Measurements from ENCODE around the gene BSX. TPM values are rescaled to one million over a fixed set of nuclear protein-coding genes. Genes with fewer than 3 reads are reported as not detected.

The BSX gene
- total and polyA plus RNA-seq, 4 donors: not detected

- no peak for TF ChIP-seq CTCF (IDR thresholded peaks at IDR 0.05; ENCODE audit: control extremely low read depth, extremely low read depth)
- Histone ChIP-seq H3K4me3 (no peak overlapping the region), H3K27me3 (ENCODE audit: control insufficient read depth in 3 of 3, insufficient read depth in 3 of 3, low read length in 2 of 3) (peaks cover 6 to 90% (median 78%) of the 10 kb centered on the region in 3 donors), H3K27ac (ENCODE audit: low read depth in 1 of 2, low read length in 1 of 2) (no peak overlapping the region), H3K9ac (ENCODE audit: insufficient read depth in 1 of 2, low read length in 2 of 2) (no peak overlapping the region), H3K36me3 (ENCODE audit: control insufficient read depth in 4 of 4, insufficient read depth in 4 of 4, low read length in 4 of 4) (no peaks in the 10 kb centered on the region), H3K4me1 (ENCODE audit: control insufficient read depth in 5 of 5, insufficient read depth in 5 of 5, low read length in 5 of 5) (peaks cover 0 to 13% (median 3%) of the 10 kb centered on the region in 5 donors), H3K9me3 (ENCODE audit: control insufficient read depth in 4 of 4, insufficient read depth in 3 of 4, low read length in 3 of 4) (peaks cover 0 to 9% (median 0%) of the 10 kb centered on the region in 4 donors)
- no peak for DNase-seq
- ATAC-seq (ENCODE audit: insufficient read depth, low FRiP score): no peak
- WGBS, 2 donors: 11 to 13% methylated on average over 21 of the region's 21 CpGs
Measured at GRCh38 chr11:122976061-122976733, 5.4 kb downstream of the BSX start.

GRCh38 chr11:122963961-122964360, 17.7 kb downstream of the BSX start:
- WGBS, 2 donors: 82 to 86% methylated on average over 4 of the region's 4 CpGs

GRCh38 chr11:122954455-122954854, 27.2 kb downstream of the BSX start:
- WGBS, 2 donors: 89 to 95% methylated on average over 4 of the region's 4 CpGs
- H3K27me3 ChIP-seq (ENCODE audit: control insufficient read depth in 3 of 3, insufficient read depth in 3 of 3, low read length in 2 of 3): no peaks in the 10 kb centered on the region
- no peak for DNase-seq
- no peak overlapping the region for H3K9ac ChIP-seq (ENCODE audit: insufficient read depth in 1 of 2, low read length in 2 of 2)
- H3K9me3 ChIP-seq (ENCODE audit: control insufficient read depth in 4 of 4, insufficient read depth in 3 of 4, low read length in 3 of 4): no peaks in the 10 kb centered on the region
- H3K27ac ChIP-seq (ENCODE audit: low read depth in 1 of 2, low read length in 1 of 2): no peak overlapping the region
- no peak overlapping the region for H3K4me3 ChIP-seq
- no peaks in the 10 kb centered on the region for H3K4me1 ChIP-seq (ENCODE audit: control insufficient read depth in 5 of 5, insufficient read depth in 5 of 5, low read length in 5 of 5)
- H3K36me3 ChIP-seq (ENCODE audit: control insufficient read depth in 4 of 4, insufficient read depth in 4 of 4, low read length in 4 of 4): peaks cover 0 to 6% (median 0%) of the 10 kb centered on the region in 4 donors
- ATAC-seq (ENCODE audit: insufficient read depth, low FRiP score): no peak
- TF ChIP-seq CTCF (IDR thresholded peaks at IDR 0.05; ENCODE audit: control extremely low read depth, extremely low read depth): no peak

More at GRCh38 chr11:122963961-122964360, 17.7 kb downstream of the BSX start:
- peaks cover 0 to 1% (median 0%) of the 10 kb centered on the region in 4 donors for H3K9me3 ChIP-seq (ENCODE audit: control insufficient read depth in 4 of 4, insufficient read depth in 3 of 4, low read length in 3 of 4)
- DNase-seq: no peak
- H3K27ac ChIP-seq (ENCODE audit: low read depth in 1 of 2, low read length in 1 of 2): no peak overlapping the region
- no peak for ATAC-seq (ENCODE audit: insufficient read depth, low FRiP score)
- no peaks in the 10 kb centered on the region for H3K4me1 ChIP-seq (ENCODE audit: control insufficient read depth in 5 of 5, insufficient read depth in 5 of 5, low read length in 5 of 5)
- H3K36me3 ChIP-seq (ENCODE audit: control insufficient read depth in 4 of 4, insufficient read depth in 4 of 4, low read length in 4 of 4): no peaks in the 10 kb centered on the region
- no peak for TF ChIP-seq CTCF (IDR thresholded peaks at IDR 0.05; ENCODE audit: control extremely low read depth, extremely low read depth)
- no peak overlapping the region for H3K4me3 ChIP-seq
- H3K27me3 ChIP-seq (ENCODE audit: control insufficient read depth in 3 of 3, insufficient read depth in 3 of 3, low read length in 2 of 3): peaks cover 0 to 11% (median 11%) of the 10 kb centered on the region in 3 donors
- H3K9ac ChIP-seq (ENCODE audit: insufficient read depth in 1 of 2, low read length in 2 of 2): no peak overlapping the region

Measured in lung (tissue), 12 donors.